Loucy (cell line): ENCODE results near the gene C1orf226.

Experiments used
- H2AFZ ChIP-seq: fragments of 200-600 bp; sonication (generic); 2 replicates; pipeline ENCODE4 v1.6.0; 2016; ENCODE audit warnings: antibody characterized with exemption, mild to moderate bottlenecking, low read length, moderate library complexity
- H3F3A ChIP-seq: fragments of 200-600 bp; 2 replicates; pipeline ENCODE4 v1.6.0; 2016; ENCODE audit warnings: antibody characterized with exemption, low read depth, mild to moderate bottlenecking
- H3K27me3 ChIP-seq: fragments of 200-600 bp; sonication (generic); 2 replicates; pipeline ENCODE4 v1.6.1; 2014; ENCODE audit warnings: low read length, mild to moderate bottlenecking; ENCODE audit not compliant: insufficient read depth, poor library complexity, severe bottlenecking
- H3K36me3 ChIP-seq: fragments of 200-600 bp; sonication (generic); 2 replicates; pipeline ENCODE4 v1.6.1; 2016; ENCODE audit warnings: low read length; ENCODE audit not compliant: insufficient read depth
- H3K4me1 ChIP-seq: fragments of 200-600 bp; sonication (generic); 2 replicates; pipeline ENCODE4 v1.5.1; 2014; ENCODE audit warnings: low read length, mild to moderate bottlenecking; ENCODE audit not compliant: insufficient read depth, poor library complexity, severe bottlenecking
- H3K4me2 ChIP-seq: fragments of 200-600 bp; sonication (generic); 2 replicates; pipeline ENCODE4 v1.6.0; 2014; ENCODE audit warnings: antibody characterized with exemption, low read length, low read depth, mild to moderate bottlenecking; ENCODE audit not compliant: poor library complexity, severe bottlenecking
- H3K4me3 ChIP-seq: fragments of 200-600 bp; sonication (generic); 2 replicates; pipeline ENCODE4 v1.5.1; 2014; ENCODE audit warnings: low read length, mild to moderate bottlenecking, mixed read lengths; ENCODE audit not compliant: poor library complexity, severe bottlenecking
- H3K79me2 ChIP-seq: fragments of 200-600 bp; sonication (generic); 2 replicates; pipeline ENCODE4 v1.6.1; 2014; ENCODE audit warnings: low read length; ENCODE audit not compliant: insufficient read depth
- H3K9ac ChIP-seq: fragments of 200-600 bp; sonication (generic); 2 replicates; pipeline ENCODE4 v1.6.0; 2014; ENCODE audit warnings: mild to moderate bottlenecking, low read depth, low read length, moderate library complexity; ENCODE audit not compliant: poor library complexity, severe bottlenecking
- H3K9me2 ChIP-seq: fragments of 200-600 bp; sonication (generic); replicated peaks from 2 replicates; pipeline ENCODE4 v1.6.1; 2016; ENCODE audit warnings: low read depth, low read length, mixed read lengths
- H3K9me3 ChIP-seq: fragments of 200-600 bp; sonication (generic); 2 replicates; pipeline ENCODE4 v1.6.1; 2014; ENCODE audit warnings: mild to moderate bottlenecking, antibody characterized with exemption, low read length, low read depth; ENCODE audit not compliant: insufficient read depth
- H4K20me1 ChIP-seq: fragments of 200-600 bp; sonication (generic); 2 replicates; pipeline ENCODE4 v1.6.0; 2014; ENCODE audit warnings: antibody characterized with exemption, low read length, mild to moderate bottlenecking; ENCODE audit not compliant: insufficient read depth, poor library complexity, severe bottlenecking
- CTCF ChIP-seq: fragments of 200-600 bp; sonication (generic); conservative IDR thresholded peaks from 2 replicates; pipeline ENCODE4 v1.5.1; 2014; ENCODE audit warnings: mild to moderate bottlenecking, antibody characterized with exemption, low read length
- EZH2phosphoT487 ChIP-seq: fragments of 200-600 bp; IDR thresholded peaks from 2 replicates; pipeline ENCODE4 v1.6.1; 2018; ENCODE audit warnings: antibody characterized with exemption, mild to moderate bottlenecking, moderate library complexity, borderline replicate concordance

The C1orf226 gene

GRCh38 chr1:162376691-162377090 is 4.8 kb upstream of the C1orf226 start, which contains the start of gene SPATA46:
Gene SPATA46 (minus strand): TSS chr1:162376854. CDS start chr1:162376790, 64 bp downstream.
- peaks cover 25% of the 10 kb centered on the region for H3K4me1 ChIP-seq
- H3K9me2 ChIP-seq, result no peaks in the 10 kb centered on the region
- no peaks in the 10 kb centered on the region for H3K79me2 ChIP-seq
- TF ChIP-seq EZH2phosphoT487 (no peak), CTCF (no peak)
- no peaks in the 10 kb centered on the region for H3F3A ChIP-seq
- H3K4me3 ChIP-seq, result no peak within 1 kb of the TSS
- H3K27me3 ChIP-seq, result no peaks in the 10 kb centered on the region
- H3K9ac ChIP-seq, result no peak within 1 kb of the TSS
- H3K9me3 ChIP-seq, result no peaks in the 10 kb centered on the region
- H4K20me1 ChIP-seq, result no peaks in the 10 kb centered on the region
- no peak within 1 kb of the TSS for H3K4me2 ChIP-seq
- no peak within 1 kb of the TSS for H2AFZ ChIP-seq
- no peaks in the 10 kb centered on the region for H3K36me3 ChIP-seq

GRCh38 chr1:162380061-162380846 is 1.3 kb upstream of the C1orf226 start:
- no peaks in the 10 kb centered on the region for H3K4me1 ChIP-seq
- TF ChIP-seq EZH2phosphoT487 (no peak), CTCF (no peak)

GRCh38 chr1:162381941-162382750 is 618 bp downstream of the C1orf226 start:
- no peak overlapping the region for H3K4me3 ChIP-seq
- no peaks in the 10 kb centered on the region for H3K27me3 ChIP-seq
- H3K9ac ChIP-seq, result no peak overlapping the region
- H4K20me1 ChIP-seq, result no peaks in the 10 kb centered on the region
- H3F3A ChIP-seq, result no peaks in the 10 kb centered on the region
- TF ChIP-seq CTCF (no peak), EZH2phosphoT487 (no peak)
- no peak overlapping the region for H2AFZ ChIP-seq
- H3K9me2 ChIP-seq, result no peaks in the 10 kb centered on the region
- H3K9me3 ChIP-seq, result no peaks in the 10 kb centered on the region
- no peak overlapping the region for H3K4me2 ChIP-seq
- H3K36me3 ChIP-seq, result no peaks in the 10 kb centered on the region
- no peaks in the 10 kb centered on the region for H3K4me1 ChIP-seq
- no peaks in the 10 kb centered on the region for H3K79me2 ChIP-seq

More at GRCh38 chr1:162380061-162380846, 1.3 kb upstream of the C1orf226 start:
- no peaks in the 10 kb centered on the region for H3K9me3 ChIP-seq
- no peaks in the 10 kb centered on the region for H3K9me2 ChIP-seq
- no peaks in the 10 kb centered on the region for H3F3A ChIP-seq
- no peaks in the 10 kb centered on the region for H3K36me3 ChIP-seq
- no peak overlapping the region for H3K4me3 ChIP-seq
- no peak overlapping the region for H2AFZ ChIP-seq
- no peak overlapping the region for H3K9ac ChIP-seq
- no peaks in the 10 kb centered on the region for H3K27me3 ChIP-seq
- H3K79me2 ChIP-seq, result no peaks in the 10 kb centered on the region
- no peak overlapping the region for H3K4me2 ChIP-seq
- H4K20me1 ChIP-seq, result no peaks in the 10 kb centered on the region
